IPS-11a (cell line): ENCODE data around the gene DPYSL5.
"Not testable (repeated sequence)": the region's sequence is repeated elsewhere in the genome, so short reads cannot be mapped to it uniquely, and the experiment has no call there.

Experiments used
- H3K4me3 ChIP-seq: one replicate; pipeline ENCODE4 v1.5.1; 2013; ENCODE audit warnings: low read depth, low read length, control low read depth

The DPYSL5 gene

GRCh38 chr2:26873286-26873983 lies 25.5 kb downstream of the DPYSL5 start:
- no peak overlapping the region for H3K4me3 ChIP-seq

GRCh38 chr2:26874514-26874913 lies 26.6 kb downstream of the DPYSL5 start:
- H3K4me3 ChIP-seq: no peak overlapping the region

- no peak overlapping the region for H3K4me3 ChIP-seq
Measured at GRCh38 chr2:26875065-26875634, 27.2 kb downstream of the DPYSL5 start.

- no peak overlapping the region for H3K4me3 ChIP-seq
Measured at GRCh38 chr2:26875808-26876207, 27.9 kb downstream of the DPYSL5 start.

- H3K4me3 ChIP-seq: no peak overlapping the region
Measured at GRCh38 chr2:26876260-26876659, 28.3 kb downstream of the DPYSL5 start.

- H3K4me3 ChIP-seq: no peak overlapping the region
Measured at GRCh38 chr2:26877276-26877675, 29.3 kb downstream of the DPYSL5 start.

- no peak overlapping the region for H3K4me3 ChIP-seq
Measured at GRCh38 chr2:26880161-26880560, 32.2 kb downstream of the DPYSL5 start.

GRCh38 chr2:26880910-26881435 lies 33.0 kb downstream of the DPYSL5 start:
- H3K4me3 ChIP-seq: no peak overlapping the region

GRCh38 chr2:26882220-26882619 lies 34.3 kb downstream of the DPYSL5 start:
- not testable (repeated sequence) for H3K4me3 ChIP-seq

- H3K4me3 ChIP-seq: no peak overlapping the region
Measured at GRCh38 chr2:26883956-26884355, 36.0 kb downstream of the DPYSL5 start.

GRCh38 chr2:26884486-26884885 lies 36.6 kb downstream of the DPYSL5 start:
- H3K4me3 ChIP-seq: no peak overlapping the region

GRCh38 chr2:26885651-26886329 lies 37.9 kb downstream of the DPYSL5 start:
- H3K4me3 ChIP-seq: no peak overlapping the region

- H3K4me3 ChIP-seq: no peak overlapping the region
Measured at GRCh38 chr2:26886736-26887135, 38.8 kb downstream of the DPYSL5 start.

GRCh38 chr2:26887151-26887550 lies 39.2 kb downstream of the DPYSL5 start:
- no peak overlapping the region for H3K4me3 ChIP-seq

- H3K4me3 ChIP-seq: no peak overlapping the region
Measured at GRCh38 chr2:26889796-26890195, 41.9 kb downstream of the DPYSL5 start.

GRCh38 chr2:26890341-26891000 lies 42.5 kb downstream of the DPYSL5 start:
- H3K4me3 ChIP-seq: no peak overlapping the region

GRCh38 chr2:26892133-26892532 lies 44.2 kb downstream of the DPYSL5 start:
- H3K4me3 ChIP-seq: no peak overlapping the region

GRCh38 chr2:26892922-26893524 lies 45.1 kb downstream of the DPYSL5 start:
- H3K4me3 ChIP-seq: no peak overlapping the region

GRCh38 chr2:26894136-26894535 lies 46.2 kb downstream of the DPYSL5 start:
- H3K4me3 ChIP-seq: no peak overlapping the region

GRCh38 chr2:26897807-26898479 lies 50.0 kb downstream of the DPYSL5 start:
- no peak overlapping the region for H3K4me3 ChIP-seq
